ENCODE results near the gene ARHGAP22.

DNA sequence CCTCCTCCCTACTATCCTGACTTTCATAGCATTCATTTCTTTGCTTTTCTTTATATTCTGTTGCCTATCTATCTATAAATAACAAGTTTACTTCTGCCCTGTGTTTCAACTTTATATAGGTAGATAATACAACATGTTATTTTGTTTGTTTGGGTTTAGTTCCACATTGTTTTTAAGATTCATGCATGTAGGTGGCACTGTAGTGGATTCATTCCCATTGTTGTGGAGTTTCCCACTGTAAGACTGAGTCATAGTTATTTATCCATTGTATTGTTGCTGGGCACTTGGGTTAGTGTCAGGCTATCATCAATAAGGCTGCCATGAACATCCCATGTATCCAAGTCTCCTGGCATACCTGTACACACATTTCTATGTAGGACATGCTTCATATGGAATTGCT, 127.7 kb downstream of the ARHGAP22 start:
- no peak for TF ChIP-seq EZH2 (IDR thresholded peaks at IDR 0.05; ENCODE audit: borderline replicate concordance, insufficient read depth, low read length, poor library complexity, severe bottlenecking)
- TF ChIP-seq, protein P1, sequence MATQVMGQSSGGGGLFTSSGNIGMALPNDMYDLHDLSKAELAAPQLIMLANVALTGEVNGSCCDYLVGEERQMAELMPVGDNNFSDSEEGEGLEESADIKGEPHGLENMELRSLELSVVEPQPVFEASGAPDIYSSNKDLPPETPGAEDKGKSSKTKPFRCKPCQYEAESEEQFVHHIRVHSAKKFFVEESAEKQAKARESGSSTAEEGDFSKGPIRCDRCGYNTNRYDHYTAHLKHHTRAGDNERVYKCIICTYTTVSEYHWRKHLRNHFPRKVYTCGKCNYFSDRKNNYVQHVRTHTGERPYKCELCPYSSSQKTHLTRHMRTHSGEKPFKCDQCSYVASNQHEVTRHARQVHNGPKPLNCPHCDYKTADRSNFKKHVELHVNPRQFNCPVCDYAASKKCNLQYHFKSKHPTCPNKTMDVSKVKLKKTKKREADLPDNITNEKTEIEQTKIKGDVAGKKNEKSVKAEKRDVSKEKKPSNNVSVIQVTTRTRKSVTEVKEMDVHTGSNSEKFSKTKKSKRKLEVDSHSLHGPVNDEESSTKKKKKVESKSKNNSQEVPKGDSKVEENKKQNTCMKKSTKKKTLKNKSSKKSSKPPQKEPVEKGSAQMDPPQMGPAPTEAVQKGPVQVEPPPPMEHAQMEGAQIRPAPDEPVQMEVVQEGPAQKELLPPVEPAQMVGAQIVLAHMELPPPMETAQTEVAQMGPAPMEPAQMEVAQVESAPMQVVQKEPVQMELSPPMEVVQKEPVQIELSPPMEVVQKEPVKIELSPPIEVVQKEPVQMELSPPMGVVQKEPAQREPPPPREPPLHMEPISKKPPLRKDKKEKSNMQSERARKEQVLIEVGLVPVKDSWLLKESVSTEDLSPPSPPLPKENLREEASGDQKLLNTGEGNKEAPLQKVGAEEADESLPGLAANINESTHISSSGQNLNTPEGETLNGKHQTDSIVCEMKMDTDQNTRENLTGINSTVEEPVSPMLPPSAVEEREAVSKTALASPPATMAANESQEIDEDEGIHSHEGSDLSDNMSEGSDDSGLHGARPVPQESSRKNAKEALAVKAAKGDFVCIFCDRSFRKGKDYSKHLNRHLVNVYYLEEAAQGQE (IDR thresholded peaks at IDR 0.05; ENCODE audit: borderline replicate concordance) = no peak
- TF ChIP-seq, protein P2, sequence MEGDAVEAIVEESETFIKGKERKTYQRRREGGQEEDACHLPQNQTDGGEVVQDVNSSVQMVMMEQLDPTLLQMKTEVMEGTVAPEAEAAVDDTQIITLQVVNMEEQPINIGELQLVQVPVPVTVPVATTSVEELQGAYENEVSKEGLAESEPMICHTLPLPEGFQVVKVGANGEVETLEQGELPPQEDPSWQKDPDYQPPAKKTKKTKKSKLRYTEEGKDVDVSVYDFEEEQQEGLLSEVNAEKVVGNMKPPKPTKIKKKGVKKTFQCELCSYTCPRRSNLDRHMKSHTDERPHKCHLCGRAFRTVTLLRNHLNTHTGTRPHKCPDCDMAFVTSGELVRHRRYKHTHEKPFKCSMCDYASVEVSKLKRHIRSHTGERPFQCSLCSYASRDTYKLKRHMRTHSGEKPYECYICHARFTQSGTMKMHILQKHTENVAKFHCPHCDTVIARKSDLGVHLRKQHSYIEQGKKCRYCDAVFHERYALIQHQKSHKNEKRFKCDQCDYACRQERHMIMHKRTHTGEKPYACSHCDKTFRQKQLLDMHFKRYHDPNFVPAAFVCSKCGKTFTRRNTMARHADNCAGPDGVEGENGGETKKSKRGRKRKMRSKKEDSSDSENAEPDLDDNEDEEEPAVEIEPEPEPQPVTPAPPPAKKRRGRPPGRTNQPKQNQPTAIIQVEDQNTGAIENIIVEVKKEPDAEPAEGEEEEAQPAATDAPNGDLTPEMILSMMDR (IDR thresholded peaks at IDR 0.05; ENCODE audit: poor library complexity, severe bottlenecking) = no peak
- no peak for TF ChIP-seq TAF1 (IDR thresholded peaks at IDR 0.05; ENCODE audit: low read depth)
- TF ChIP-seq SMC3 (conservative IDR thresholded peaks at IDR 0.05; ENCODE audit: poor library complexity) = no peak
- TF ChIP-seq EP300 (conservative IDR thresholded peaks at IDR 0.05; ENCODE audit: poor library complexity, severe bottlenecking) = no peak
- TF ChIP-seq RAD21 (conservative IDR thresholded peaks at IDR 0.05) = no peak
- TF ChIP-seq MXI1 (conservative IDR thresholded peaks at IDR 0.05; ENCODE audit: poor library complexity, severe bottlenecking) = no peak

All from neural cell (in vitro differentiated cells).